VCaP (cell line): Measurements from ENCODE around the gene RALGPS2.

Source experiments
- H3K27ac ChIP-seq: fragments of 450-650 bp; 2 replicates; pipeline ENCODE4 v1.5.1; 2017
- TF ChIP-seq, protein P1 (sequence below): fragments of 450-650 bp; conservative IDR thresholded peaks from 2 replicates; pipeline ENCODE4 v1.5.1; 2017; ENCODE audit warnings: mild to moderate bottlenecking, moderate library complexity

The RALGPS2 gene

DNA sequence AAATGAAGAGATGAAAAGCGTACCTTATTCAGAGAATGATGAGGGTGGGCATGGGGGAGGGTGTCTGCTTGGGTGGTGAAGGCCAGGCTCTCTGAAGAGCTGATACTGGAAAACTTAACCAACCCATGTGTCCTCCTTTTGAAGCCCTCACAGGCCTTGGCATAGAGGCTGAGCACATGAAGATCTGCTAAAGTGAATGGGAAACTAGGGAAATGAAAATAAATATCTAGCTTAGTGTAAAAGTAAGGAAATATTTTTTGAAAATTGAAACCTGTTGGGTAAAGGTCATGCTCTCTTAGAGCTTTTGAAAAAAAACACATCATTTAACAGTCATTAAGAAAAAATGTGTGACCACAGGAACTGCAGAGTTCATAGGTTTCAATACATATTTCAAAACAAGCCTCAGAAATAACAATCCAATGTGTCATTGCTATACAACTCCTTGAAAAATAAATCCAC lies 40.5 kb upstream of the RALGPS2 start:
- TF ChIP-seq, protein P1, sequence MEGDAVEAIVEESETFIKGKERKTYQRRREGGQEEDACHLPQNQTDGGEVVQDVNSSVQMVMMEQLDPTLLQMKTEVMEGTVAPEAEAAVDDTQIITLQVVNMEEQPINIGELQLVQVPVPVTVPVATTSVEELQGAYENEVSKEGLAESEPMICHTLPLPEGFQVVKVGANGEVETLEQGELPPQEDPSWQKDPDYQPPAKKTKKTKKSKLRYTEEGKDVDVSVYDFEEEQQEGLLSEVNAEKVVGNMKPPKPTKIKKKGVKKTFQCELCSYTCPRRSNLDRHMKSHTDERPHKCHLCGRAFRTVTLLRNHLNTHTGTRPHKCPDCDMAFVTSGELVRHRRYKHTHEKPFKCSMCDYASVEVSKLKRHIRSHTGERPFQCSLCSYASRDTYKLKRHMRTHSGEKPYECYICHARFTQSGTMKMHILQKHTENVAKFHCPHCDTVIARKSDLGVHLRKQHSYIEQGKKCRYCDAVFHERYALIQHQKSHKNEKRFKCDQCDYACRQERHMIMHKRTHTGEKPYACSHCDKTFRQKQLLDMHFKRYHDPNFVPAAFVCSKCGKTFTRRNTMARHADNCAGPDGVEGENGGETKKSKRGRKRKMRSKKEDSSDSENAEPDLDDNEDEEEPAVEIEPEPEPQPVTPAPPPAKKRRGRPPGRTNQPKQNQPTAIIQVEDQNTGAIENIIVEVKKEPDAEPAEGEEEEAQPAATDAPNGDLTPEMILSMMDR = no peak

DNA sequence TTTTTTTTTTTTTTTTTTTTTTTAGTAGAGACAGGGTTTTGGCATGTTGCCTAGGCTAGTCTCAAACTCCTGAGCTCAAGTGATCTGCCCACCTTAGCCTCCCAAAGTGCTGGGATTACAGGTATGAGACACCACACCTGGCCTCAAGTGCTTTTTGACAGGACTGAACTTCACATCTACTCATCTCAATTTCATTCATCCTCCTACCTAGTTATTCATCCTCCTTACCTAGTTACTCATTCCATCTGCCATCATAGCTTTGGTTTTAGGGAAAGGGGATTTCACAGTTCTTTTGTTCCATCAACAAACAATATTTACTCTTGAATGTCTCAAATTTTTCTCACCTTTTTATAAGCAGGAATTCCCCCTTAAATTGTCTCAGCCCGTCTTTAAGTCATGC lies 38.6 kb upstream of the RALGPS2 start:
- H3K27ac ChIP-seq = no peak overlapping the region

More for the DNA sequence above, 40.5 kb upstream of the RALGPS2 start:
- no peak overlapping the region for H3K27ac ChIP-seq

DNA sequence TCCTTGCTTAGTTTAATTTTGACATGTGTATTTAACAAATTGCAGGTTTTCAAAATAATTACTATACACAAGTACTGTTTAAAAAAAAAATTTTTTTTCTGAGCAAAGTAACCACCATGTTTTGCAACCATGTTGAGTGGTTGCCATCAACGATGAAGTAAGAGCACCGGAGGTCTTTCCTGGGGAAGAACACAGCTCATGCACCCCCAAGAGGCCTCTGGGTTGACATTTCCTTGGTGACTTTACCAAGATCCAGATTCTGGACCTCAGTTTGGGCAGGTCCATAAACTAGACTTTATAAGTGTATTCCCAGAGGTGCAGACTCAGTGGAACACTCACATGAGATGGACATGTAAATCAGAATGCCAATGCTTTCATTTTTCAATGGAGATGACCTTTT lies 36.8 kb upstream of the RALGPS2 start:
- no peak overlapping the region for H3K27ac ChIP-seq
- TF ChIP-seq, protein P1 = no peak

More for the DNA sequence above, 38.6 kb upstream of the RALGPS2 start:
- TF ChIP-seq, protein P1 = no peak

DNA sequence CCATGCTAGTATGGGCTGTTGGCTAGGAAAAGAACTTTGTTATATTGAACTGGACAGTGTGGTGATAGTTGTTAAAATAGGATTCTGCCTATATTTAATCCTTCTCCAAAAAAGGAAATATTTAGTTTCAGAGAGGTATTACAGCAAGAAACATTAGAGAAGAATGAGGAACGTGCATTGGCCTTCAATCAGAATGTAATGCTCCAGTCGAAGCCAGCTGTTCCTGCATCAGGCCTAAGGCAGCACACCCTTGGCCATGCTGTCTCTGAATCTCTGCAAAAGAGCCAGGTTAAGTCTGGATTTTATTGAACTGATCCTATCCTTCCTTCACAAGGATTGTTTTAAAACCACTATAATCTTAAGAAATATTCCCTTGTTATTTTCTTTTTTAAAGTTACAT lies 35.3 kb upstream of the RALGPS2 start:
- H3K27ac ChIP-seq = no peak overlapping the region
- TF ChIP-seq, protein P1 = no peak

DNA sequence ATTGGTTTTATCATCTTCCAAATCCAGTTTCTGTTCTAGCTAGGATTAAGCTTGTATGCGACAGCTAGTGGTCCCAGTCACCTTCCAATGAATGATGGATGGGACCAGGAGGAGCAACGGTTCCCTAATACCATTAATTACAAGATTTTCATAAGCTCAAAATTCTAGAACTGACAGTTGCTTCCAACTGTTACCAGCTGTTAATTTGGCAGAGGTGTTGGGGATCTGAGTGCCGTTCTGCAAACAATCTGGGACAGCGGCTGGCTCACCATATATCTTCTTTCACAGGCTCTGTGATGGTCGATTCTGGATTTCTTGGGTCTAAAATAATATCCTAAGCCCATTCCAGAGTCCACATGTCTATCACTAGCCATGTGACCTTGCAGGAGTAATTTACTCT lies 34.5 kb upstream of the RALGPS2 start:
- H3K27ac ChIP-seq = no peak overlapping the region
- TF ChIP-seq, protein P1 = no peak

DNA sequence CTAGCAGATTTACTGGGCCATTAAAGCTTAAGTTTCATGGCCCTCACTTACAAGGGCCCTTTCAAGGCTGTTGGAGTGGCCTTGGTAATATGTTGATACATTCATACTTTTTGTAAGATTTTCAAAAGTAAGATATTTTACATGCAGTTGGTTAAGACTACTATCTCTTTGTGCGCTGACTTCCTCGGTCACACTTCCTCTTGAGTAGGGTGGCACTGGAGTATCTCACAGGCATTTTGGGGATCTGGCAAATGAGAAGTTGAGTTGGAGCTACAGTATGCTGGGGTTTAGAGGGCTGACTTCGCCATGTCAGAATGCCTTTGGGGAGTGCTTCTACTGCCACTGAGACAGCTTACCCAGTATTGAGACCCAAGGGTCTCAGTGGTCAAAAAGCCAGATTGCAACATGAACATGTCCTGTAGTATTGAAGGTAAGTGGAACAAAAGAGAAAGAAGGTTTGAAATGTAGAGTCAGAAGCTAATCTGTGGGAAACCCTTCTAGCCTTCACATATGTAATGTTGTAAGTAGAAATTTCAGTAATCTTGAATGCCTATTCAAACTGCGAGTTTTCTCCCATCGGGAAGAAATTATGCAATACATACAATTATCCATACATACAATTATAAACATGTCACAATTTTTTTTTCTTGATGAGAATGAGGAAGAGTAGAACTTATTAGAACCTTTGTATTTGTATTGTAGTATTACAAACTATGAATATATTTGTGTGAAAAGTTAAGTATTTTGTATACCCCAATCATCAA lies 32.3 kb upstream of the RALGPS2 start:
- H3K27ac ChIP-seq = no peak overlapping the region
- TF ChIP-seq, protein P1 = no peak

DNA sequence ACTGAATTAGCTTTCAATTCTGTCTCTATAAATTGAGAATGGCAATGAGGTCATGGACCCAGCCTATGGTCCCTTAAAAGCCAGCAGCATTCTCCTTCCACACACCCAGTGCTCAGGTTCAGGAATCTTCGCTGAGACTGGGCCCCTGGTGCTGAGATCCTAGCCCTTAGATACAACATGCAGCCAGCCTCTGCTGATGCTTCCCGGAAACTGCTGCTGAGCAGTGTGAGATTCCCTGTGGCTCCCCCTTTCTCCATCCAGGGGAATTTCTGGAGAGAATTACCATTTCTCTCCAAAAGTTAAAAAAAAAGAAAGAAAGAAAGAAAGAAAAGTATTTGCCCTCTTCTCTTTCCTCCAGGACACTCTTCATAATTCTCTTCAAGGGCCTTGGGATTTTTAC lies 31.7 kb upstream of the RALGPS2 start:
- H3K27ac ChIP-seq = no peak overlapping the region
- TF ChIP-seq, protein P1 = no peak
